Ishikawa (cell line): ENCODE data around the gene OR6S1.

Source experiments
- CEBPB ChIP-seq: IDR thresholded peaks from 2 replicates; pipeline ENCODE4 v1.6.1; 2012
- CREB1 ChIP-seq: IDR thresholded peaks from 2 replicates; pipeline ENCODE4 v1.6.1; 2012; ENCODE audit warnings: low read depth
- EGR1 ChIP-seq: IDR thresholded peaks from 2 replicates; pipeline ENCODE4 v1.6.1; 2012
- EP300 ChIP-seq: IDR thresholded peaks from 2 replicates; pipeline ENCODE4 v1.6.1; 2012; ENCODE audit warnings: borderline replicate concordance
- FOXM1 ChIP-seq: IDR thresholded peaks from 2 replicates; pipeline ENCODE4 v1.6.1; 2012; ENCODE audit warnings: low read depth, borderline replicate concordance
- NFIC ChIP-seq: IDR thresholded peaks from 2 replicates; pipeline ENCODE4 v1.6.1; 2012
- RAD21 ChIP-seq: IDR thresholded peaks from 2 replicates; pipeline ENCODE4 v1.6.1; 2012; ENCODE audit warnings: low read depth
- TAF1 ChIP-seq: IDR thresholded peaks from 2 replicates; pipeline ENCODE4 v1.6.1; 2012; ENCODE audit warnings: low read depth, mild to moderate bottlenecking
- TCF12 ChIP-seq: IDR thresholded peaks from 2 replicates; pipeline ENCODE4 v1.6.1; 2012; ENCODE audit warnings: low read depth
- TEAD4 ChIP-seq: IDR thresholded peaks from 2 replicates; pipeline ENCODE4 v1.6.1; 2012
- YY1 ChIP-seq: IDR thresholded peaks from 2 replicates; pipeline ENCODE4 v1.6.1; 2012; ENCODE audit warnings: low read depth
- ZBTB7A ChIP-seq: IDR thresholded peaks from 2 replicates; pipeline ENCODE4 v1.6.1; 2012; ENCODE audit warnings: low read depth
- TF ChIP-seq, protein P1 (sequence below): IDR thresholded peaks from 2 replicates; pipeline ENCODE4 v1.6.1; 2012
- TF ChIP-seq, protein P2 (sequence below): IDR thresholded peaks from 2 replicates; pipeline ENCODE4 v1.6.1; 2012; ENCODE audit warnings: low read depth, mild to moderate bottlenecking
- TF ChIP-seq, protein P3 (sequence below): IDR thresholded peaks from 2 replicates; pipeline ENCODE4 v1.6.1; 2012

The OR6S1 gene, protein sequence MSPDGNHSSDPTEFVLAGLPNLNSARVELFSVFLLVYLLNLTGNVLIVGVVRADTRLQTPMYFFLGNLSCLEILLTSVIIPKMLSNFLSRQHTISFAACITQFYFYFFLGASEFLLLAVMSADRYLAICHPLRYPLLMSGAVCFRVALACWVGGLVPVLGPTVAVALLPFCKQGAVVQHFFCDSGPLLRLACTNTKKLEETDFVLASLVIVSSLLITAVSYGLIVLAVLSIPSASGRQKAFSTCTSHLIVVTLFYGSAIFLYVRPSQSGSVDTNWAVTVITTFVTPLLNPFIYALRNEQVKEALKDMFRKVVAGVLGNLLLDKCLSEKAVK

DNA sequence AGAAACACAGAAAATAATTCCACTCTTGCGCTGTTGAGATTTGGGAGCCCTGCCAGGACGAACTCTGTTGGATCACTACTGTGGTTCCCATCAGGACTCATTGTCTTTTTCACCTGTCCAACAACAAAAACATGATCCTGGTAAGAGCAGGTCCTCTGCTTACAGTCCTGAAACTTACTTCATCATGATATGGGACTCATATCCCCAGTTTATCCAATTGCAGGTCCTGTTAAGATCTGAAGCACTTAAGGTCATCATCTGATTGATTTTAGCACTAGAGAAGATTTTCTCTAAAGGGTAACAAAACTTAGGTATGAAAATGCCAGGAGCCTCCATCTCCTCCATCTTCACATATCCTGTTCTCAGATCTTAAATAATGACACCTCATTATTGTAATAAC lies at the start of gene OR6S1:
Gene OR6S1, minus strand, starts transcription at position 101 of the 400 bp plus-strand sequence. Its CDS starts 0 bp downstream, at position 101.
- no peak for TF ChIP-seq YY1
- TF ChIP-seq FOXM1 = no peak
- no peak for TF ChIP-seq EP300
- no peak for TF ChIP-seq EGR1
- TF ChIP-seq TEAD4 = no peak
- TF ChIP-seq, protein P1, sequence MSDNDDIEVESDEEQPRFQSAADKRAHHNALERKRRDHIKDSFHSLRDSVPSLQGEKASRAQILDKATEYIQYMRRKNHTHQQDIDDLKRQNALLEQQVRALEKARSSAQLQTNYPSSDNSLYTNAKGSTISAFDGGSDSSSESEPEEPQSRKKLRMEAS = no peak
- TF ChIP-seq RAD21 = no peak
- TF ChIP-seq CREB1 = no peak
- TF ChIP-seq ZBTB7A = no peak
- TF ChIP-seq TCF12 = no peak
- TF ChIP-seq CEBPB = no peak
- TF ChIP-seq TAF1 = no peak
- TF ChIP-seq NFIC = no peak
- TF ChIP-seq, protein P2, sequence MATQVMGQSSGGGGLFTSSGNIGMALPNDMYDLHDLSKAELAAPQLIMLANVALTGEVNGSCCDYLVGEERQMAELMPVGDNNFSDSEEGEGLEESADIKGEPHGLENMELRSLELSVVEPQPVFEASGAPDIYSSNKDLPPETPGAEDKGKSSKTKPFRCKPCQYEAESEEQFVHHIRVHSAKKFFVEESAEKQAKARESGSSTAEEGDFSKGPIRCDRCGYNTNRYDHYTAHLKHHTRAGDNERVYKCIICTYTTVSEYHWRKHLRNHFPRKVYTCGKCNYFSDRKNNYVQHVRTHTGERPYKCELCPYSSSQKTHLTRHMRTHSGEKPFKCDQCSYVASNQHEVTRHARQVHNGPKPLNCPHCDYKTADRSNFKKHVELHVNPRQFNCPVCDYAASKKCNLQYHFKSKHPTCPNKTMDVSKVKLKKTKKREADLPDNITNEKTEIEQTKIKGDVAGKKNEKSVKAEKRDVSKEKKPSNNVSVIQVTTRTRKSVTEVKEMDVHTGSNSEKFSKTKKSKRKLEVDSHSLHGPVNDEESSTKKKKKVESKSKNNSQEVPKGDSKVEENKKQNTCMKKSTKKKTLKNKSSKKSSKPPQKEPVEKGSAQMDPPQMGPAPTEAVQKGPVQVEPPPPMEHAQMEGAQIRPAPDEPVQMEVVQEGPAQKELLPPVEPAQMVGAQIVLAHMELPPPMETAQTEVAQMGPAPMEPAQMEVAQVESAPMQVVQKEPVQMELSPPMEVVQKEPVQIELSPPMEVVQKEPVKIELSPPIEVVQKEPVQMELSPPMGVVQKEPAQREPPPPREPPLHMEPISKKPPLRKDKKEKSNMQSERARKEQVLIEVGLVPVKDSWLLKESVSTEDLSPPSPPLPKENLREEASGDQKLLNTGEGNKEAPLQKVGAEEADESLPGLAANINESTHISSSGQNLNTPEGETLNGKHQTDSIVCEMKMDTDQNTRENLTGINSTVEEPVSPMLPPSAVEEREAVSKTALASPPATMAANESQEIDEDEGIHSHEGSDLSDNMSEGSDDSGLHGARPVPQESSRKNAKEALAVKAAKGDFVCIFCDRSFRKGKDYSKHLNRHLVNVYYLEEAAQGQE = no peak
- TF ChIP-seq, protein P3, sequence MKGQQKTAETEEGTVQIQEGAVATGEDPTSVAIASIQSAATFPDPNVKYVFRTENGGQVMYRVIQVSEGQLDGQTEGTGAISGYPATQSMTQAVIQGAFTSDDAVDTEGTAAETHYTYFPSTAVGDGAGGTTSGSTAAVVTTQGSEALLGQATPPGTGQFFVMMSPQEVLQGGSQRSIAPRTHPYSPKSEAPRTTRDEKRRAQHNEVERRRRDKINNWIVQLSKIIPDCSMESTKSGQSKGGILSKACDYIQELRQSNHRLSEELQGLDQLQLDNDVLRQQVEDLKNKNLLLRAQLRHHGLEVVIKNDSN = no peak

DNA sequence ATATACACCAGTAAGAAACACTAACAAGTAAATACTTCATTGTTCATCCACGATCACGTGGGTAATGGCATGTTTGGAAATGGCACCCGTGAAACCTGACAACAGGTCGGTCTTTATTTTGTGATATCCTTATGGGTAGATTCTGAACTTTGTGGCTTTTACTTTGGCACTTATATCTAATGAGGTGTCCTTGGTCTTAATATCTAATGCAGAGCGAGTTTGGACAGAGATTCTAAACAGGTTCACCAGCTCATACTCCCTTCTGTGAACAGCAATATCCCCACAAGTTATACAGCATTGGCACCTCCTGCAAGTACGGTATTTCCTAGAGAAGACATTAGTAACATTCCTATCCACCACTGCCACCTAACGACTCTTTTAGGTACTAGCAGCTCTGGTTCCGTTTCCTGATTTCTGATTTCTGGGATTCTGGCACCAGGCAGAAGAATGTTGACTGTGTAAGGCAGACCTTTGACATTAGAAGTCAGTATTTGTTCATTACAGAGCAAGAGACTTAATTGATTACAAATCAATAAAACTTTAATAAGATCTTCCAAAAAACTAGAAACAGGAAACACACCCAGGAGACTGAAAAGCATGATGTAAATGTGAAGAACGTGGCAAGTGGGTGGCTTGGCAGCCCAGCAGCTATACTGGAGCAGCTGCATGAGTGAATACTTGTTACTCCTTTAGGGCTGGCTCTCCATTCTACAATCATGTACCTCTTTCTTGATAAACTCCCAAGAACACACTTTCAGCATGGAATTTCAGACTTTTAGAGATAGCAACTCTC lies 49.6 kb upstream of the OR6S1 start:
- TF ChIP-seq, protein P1 = no peak
- TF ChIP-seq, protein P3 = peak; percentile 73
- TF ChIP-seq RAD21 = peak; percentile 85

DNA sequence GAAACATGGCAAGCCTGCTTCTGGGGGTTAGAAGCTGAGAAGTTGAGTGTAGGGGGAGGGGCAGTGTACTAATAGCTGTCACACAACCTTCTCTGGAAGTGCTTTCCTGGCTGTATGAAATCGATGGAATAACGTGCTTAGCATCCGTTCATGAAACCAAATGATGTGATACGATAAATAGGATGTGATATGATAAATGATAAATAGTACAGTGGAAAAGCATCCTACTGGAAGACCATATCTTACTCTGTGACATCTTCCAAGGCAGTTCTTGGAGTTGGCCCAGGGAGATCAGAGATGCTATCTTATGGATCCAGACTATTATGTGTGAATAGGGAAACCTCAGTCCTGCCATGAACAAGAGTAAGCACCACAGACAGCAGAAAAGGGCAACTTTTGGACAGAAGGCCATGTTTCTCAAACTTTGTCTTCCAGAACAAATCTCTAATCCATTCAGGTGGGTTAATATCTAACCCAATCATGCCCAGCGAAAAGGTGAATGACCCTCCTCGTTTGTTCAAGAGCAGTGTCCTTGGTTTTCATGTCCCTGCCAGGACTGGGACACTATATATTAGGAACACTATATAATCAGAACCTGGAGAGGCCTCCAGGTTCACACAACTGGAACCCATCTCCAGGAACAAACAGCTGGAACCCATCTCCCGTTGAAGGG lies 46.8 kb upstream of the OR6S1 start, which contains the start of gene ANG:
Gene ANG, plus strand, starts transcription at position 598 of the 673 bp plus-strand sequence. CDS start 4,801 bp downstream, outside the sequence.
- TF ChIP-seq ZBTB7A = no peak
- TF ChIP-seq TAF1 = no peak

DNA sequence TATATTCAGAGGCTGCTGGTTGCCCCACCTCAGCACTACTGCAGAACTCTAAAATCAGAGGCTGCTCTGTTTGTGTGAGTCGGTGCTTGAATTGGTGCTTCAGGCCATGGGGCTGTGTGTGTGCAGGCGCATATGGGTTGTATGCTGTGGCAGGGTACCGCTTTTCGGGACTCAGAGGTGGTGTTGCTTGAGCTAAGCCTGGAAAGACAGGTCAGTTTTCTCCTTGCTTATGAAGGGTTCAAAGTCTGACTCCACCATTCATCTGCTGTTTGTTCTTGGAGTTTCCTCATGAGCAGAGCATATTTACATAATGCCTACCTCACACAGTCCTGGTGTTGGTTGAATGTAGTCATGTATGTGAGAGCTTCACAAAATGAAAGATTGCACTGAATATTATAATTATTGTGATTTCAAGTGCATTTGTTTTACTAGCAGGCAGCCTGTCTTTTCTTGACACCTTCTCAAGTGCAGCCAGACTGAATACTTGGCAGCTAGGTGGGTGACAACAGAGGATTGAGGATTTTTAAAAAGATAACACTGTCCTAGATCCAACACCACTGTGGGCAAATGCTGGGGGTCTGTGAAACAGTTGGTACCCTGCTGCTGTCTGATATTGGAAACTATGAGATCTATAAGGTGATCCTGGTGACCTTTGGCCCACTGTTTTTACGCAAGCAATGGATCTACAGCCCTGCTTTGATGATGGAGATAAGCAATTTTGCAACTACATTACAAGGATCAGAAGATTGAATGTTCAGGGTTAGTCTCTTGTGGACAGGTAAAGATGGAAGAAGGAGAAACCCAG lies 46.1 kb upstream of the OR6S1 start:
- no peak for TF ChIP-seq CREB1
- no peak for TF ChIP-seq EGR1
- TF ChIP-seq, protein P1 = no peak
- TF ChIP-seq FOXM1 = no peak
- TF ChIP-seq CEBPB = no peak
- no peak for TF ChIP-seq ZBTB7A
- no peak for TF ChIP-seq TAF1
- TF ChIP-seq YY1 = no peak

DNA sequence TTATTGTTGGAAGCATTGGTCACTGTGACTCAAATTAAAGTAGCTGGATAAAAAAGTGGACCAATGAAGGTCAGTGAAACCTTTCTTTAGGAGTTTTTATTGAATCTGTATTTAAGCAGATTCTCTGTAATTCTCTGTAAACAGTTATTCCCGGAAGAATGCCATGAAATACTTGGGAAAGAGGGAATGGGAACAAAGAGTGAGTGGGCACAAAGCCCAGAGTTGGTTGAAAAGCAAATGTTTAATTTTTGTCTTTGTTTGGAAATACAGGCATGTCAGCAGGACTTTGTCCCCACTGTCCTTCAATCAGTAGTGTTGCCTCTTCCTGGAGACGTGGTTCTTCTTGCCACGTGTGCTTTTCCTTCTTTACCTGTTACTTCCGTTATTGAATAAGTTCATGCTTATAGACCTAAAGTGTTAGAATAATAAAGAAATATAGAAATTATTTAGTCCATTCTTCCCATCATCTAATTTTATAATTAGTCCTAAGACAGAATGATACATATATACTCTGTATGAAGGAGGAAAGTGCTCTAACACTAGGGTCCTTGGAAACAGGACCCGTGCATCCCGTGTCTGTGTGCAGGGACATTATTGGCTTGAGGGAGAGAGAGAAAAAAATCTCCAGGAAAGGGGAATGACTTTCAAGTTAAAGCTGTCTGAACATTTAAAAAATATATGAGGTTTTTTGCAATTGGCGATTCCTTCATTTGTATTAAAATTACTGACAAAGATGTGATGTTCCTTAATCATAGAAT lies 45.1 kb upstream of the OR6S1 start:
- TF ChIP-seq CEBPB (no peak), FOXM1 (no peak), TCF12 (no peak), EP300 (no peak), CREB1 (no peak), YY1 (no peak), TAF1 (no peak), TEAD4 (no peak), ZBTB7A (no peak)
- TF ChIP-seq, protein P2 = no peak
- TF ChIP-seq, protein P1 = no peak
